GM21619 (cell line): ENCODE results near the gene FMNL2.
"Not testable (repeated sequence)": the region's sequence is repeated elsewhere in the genome, so short reads cannot be mapped to it uniquely, and the experiment has no call there.

Experiments used
- ATAC-seq: cut with Tn5 transposase; IDR thresholded peaks from one replicate; pipeline ENCODE4 v1.9.1; 2021; ENCODE audit not compliant: unreplicated experiment

FMNL2 gene

DNA sequence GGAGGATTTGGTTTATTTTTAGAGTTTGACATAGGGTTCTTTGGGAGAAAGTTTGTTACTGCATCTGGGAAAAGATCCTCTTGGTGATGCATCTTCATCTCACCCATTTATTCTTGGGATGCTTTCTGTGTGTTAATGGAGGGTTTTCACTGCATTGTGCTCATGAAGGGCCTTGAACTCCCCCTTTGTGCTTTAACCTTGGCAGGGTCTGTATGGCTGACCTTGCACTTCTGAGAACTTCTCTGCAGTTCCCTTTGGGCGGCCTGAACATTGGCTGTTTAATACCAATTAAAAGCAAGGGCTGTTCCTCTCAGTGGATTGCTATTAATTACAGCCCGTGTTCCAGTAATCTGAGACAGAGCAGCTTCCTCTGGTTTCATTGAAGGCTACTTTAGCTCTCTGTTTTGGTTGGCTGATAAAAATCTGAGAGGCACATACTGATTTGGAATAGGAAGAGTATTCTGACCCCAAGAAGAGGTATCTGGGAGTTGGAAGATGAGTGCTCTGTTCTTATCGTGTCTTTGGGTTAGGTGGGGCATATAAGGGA, 37.5 kb downstream of the FMNL2 start:
- ATAC-seq: no peak

DNA sequence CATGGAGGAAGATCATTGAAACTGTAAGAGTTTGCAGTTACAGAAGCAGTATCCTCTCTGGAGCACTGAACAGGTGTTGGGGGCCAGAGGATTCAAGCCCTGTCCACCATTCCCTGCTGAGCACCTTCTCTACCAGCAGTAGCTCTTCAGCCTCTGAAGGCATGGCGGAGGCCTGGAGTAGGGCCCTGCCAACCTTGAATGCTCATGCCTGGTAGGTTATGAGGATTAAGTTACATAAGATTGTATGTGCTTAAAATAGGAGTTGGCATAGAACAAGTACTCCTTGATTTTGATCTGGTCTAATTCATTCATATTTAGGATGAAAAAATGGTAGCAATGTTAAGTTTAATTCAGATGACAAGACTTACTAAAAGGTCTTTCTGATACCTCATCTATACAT, 40.2 kb downstream of the FMNL2 start:
- ATAC-seq: no peak

- no peak for ATAC-seq
Measured at GRCh38 chr2:152376385-152376784, 41.4 kb downstream of the FMNL2 start.

DNA sequence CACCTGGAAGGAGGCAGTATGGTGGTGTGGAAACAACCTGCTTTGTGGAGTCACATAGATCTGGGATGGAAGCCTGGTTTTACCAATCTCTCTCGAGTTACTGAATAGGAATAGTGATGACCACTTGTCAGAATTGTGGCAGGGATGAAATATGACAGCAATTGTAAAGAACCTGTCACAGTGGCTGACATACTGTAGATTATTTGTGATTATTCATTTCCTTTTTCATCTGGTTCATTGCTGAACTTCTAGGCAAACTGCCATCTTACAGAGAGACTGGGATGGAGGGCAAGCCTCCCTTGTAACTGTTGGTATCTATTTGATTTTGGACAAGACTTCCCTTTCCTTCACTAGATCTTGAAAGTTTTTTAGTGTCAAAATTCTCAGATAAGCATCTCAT, 42.0 kb downstream of the FMNL2 start:
- no peak for ATAC-seq

DNA sequence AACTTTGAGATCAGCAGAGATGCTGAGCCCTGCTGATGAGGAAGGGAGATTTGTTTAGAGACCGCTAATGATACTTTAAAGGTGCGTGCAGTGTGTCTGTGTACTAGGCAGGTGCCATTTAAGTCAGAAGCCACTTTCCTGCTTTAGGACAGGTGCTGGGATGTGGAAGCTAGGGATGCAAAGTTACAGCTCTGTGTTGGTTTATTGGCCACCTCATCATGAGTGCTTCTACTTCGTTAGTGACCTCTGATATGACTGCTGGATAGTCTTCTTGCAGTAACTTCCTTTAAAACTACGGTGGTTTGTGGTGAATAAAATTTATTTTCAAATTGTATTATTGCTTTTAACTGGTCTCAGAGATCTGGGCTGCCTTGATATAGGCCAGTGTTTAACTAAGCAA, 44.1 kb downstream of the FMNL2 start:
- no peak for ATAC-seq

DNA sequence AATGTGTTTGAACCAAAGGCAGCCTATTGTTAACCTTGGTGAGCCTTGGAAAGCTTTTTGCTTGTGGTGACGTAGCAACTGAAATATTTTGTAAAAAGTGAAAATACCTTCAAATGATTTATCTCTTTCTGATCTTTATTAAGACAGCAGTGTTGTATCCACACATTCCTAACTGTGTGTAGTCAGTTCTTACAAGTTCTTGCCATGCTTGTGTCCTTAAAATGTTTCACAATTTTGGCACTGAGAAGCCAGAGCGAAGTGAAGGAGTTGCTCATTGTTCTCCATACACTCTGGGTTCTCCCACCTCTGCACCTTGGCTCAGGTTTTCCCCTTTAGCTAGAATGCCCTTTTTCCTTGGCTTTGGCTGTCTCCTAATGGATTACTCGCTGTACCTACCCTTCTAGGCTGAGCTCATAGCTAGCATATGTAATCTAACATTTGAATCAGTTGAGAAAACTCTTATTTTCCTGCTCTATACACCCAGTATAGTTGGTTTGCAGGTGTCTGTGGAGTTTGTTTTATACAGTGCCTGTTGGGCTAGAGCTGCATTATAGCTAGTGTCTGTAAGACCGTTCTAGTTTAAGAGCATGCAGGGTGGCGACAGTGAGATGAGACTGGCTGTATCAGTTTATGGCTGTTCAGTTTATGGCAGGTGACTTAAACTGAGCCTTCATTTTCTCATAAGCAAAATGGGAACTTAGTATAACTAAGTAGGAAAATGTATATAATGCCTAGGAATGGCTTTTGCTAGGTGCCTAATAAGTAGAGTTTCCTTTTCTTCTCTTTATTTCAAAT, 45.5 kb downstream of the FMNL2 start:
- ATAC-seq: no peak

GRCh38 chr2:152383702-152384101, 48.7 kb downstream of the FMNL2 start:
- ATAC-seq: no peak

- ATAC-seq: no peak
Measured at GRCh38 chr2:152384992-152385391, 50.0 kb downstream of the FMNL2 start.

DNA sequence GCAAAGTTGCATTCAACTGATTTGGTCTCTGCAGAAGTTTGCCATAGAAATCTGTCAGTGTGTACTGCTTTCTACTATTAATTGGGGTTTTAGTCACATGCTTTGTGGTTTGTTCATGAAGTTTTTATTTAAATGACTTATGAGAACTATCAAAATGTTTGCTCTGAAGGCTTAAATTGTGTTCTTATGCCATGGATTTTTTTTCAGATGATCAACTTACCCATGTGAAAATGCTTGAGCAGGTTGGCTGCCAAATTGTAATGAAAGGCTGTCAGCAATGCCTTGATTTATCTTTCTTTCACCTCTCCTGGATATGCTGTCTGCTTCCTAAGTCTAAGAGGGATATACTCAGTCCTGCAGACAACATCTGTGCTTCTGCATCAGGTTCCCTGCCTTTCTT, 50.7 kb downstream of the FMNL2 start:
- no peak for ATAC-seq

DNA sequence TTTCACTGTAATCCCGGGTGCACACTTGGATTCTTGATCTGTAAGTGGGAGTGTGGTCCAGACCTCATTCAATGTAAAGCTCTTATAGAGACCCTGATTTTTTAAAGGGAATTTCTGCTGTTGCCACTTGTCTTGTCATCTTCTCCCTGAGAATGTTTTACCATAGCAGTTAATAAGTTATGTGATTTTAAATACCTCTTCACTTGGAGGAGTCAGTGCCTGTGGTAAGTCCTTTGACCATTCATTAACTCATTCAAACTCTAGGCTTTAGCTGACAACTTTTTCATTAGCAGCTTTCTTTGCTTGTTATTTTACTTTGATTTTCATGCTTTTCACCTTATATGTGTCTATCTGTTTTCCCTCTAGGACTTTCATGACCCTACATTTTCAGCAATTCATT, 51.3 kb downstream of the FMNL2 start:
- no peak for ATAC-seq

- no peak for ATAC-seq
Measured at GRCh38 chr2:152387041-152387440, 52.1 kb downstream of the FMNL2 start.

DNA sequence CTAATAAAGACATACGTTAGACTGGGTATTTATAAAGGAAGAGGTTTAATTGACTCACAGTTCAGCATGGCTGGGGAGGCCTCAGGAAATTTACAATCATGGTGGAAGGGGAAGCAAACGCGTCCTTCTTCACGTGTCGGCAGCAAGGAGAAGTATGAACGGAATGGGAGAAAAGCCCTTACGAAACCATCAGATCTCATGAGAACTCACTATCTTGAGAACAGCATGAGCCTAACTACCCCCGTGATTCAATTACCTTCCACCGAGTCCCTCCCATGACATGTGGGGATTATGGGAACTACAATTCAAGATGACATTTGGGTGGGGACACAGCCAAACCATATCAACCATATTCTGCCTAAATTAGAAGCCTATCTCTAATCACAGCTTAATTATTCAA, 53.3 kb downstream of the FMNL2 start:
- not testable (repeated sequence) for ATAC-seq

DNA sequence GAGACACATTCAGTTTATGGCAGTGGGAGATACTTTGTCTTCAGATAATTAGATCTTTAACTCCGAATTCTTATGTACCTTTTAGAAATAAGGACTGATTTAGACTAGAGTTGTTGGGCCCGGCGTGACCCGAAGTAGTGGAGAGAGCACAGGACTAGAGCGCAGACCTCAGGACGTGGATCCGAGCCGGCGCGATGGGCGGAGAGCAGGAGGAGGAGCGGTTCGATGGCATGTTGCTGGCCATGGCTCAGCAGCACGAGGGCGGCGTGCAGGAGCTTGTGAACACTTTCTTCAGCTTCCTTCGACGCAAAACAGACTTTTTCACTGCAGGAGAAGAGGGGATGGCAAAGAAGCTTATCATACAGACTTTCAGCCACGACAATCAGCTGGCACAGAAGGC, 54.5 kb downstream of the FMNL2 start:
- ATAC-seq: no peak

DNA sequence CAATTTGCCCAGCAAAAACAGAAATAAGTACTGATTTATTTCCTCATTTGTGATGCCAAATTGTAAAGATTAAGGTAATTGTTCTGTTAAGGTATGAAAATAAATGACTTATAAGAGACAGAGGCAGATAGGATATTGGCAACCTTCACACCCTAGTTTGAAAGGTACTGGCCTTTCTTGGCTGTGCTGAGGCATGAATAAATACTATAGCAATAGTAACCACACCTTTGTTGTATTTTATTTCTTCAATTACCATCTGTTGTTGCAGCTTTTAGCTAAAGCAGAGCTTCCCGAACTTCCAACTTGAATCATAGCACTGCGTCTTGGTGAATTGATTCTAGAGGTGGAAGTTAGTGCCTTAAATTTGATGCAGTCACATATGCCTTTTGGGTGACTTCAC, 55.9 kb downstream of the FMNL2 start:
- ATAC-seq: no peak

DNA sequence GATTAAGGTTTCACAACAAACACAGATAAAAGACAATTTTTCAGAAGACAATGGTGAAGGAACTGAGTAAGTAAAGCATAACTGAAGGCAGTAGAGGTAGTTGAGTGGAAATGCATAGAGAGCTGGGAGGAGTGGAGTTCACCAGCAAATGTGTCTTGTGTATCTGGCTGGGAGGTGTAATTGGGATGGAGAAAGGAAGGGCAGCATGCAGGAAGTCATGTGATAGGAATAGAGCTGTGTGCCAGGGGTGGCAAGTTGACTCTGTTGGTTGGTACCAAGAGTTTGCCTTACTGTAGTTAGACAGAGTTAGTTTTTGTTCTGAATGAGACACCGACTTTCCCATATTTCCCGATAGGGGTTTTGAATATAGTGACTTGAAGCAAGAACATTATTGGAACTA, 56.3 kb downstream of the FMNL2 start:
- ATAC-seq: no peak

DNA sequence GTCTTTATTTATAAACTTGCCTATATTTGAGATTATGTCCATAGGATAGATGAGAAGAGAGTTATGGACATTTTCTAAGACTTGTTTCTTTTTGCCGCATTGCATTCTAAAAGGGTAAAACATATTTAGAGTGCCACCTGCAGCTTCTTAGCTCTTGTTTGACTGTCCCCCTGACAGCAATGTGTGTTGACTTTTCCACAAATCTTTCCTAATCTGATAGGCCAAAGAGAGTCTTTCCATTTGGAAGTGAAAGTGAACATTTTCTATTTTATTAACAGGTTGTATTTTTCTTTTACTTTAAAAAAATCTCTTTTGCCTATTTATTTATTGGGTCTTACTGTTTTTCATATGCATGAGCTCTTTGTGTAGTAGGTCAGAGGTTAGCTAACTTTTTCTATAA, 58.4 kb downstream of the FMNL2 start:
- ATAC-seq: no peak

GRCh38 chr2:152394326-152394725, 59.4 kb downstream of the FMNL2 start:
- no peak for ATAC-seq

GRCh38 chr2:152395103-152395502, 60.1 kb downstream of the FMNL2 start:
- ATAC-seq: no peak

- ATAC-seq: no peak
Measured at GRCh38 chr2:152395572-152395971, 60.6 kb downstream of the FMNL2 start.

DNA sequence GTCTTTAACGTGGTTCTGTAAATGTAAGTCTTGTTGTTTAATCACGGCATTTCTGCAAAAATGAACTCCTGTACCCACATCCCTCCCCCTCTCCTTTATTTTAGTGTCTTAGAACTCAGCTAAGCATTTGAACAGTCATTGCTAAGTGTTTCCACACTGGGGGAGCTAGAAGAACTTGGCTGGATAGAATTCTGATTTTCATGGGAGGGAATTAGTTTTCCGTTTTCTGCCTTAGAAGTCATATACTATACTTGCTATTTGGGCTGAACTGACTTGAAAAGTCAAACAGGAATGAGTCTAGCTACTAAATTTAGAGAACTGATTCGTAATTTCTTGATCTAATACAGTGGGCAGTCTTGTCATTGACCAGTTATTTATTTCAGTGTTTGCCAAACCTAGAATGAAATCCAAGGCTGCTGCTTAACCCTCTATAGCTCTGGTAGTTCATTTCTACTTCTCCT, 61.1 kb downstream of the FMNL2 start:
- no peak for ATAC-seq

GRCh38 chr2:152396763-152397162, 61.8 kb downstream of the FMNL2 start:
- no peak for ATAC-seq

- no peak for ATAC-seq
Measured at GRCh38 chr2:152399003-152399402, 64.0 kb downstream of the FMNL2 start.
